Cardiac muscle cell (in vitro differentiated cells and primary cell): ENCODE results near the gene TGFB1. TPM values are rescaled to one million over a fixed set of nuclear protein-coding genes. Genes with fewer than 3 reads are reported as not detected.

ENCODE experiments used
- DNase-seq, 2 donors: peaks; one replicate each; pipeline versions ENCODE4 v3.0.0 to v3.0.0-alpha.2; 2010 to 2017; ENCODE audit warnings: low read depth in 1 of 2, low spot score in 1 of 2
- H3K27ac ChIP-seq: fragments of 200-600 bp; sonication (generic); 2 replicates; pipeline ENCODE4 v1.5.1; 2016
- H3K27me3 ChIP-seq: fragments of 200-600 bp; sonication (generic); 2 replicates; pipeline ENCODE4 v1.6.0; 2016; ENCODE audit warnings: control low read depth
- H3K36me3 ChIP-seq: fragments of 200-600 bp; sonication (generic); 2 replicates; pipeline ENCODE4 v1.5.1; 2016; ENCODE audit warnings: control low read depth
- H3K4me1 ChIP-seq: fragments of 200-600 bp; sonication (generic); 2 replicates; pipeline ENCODE4 v1.8.1; 2017; ENCODE audit warnings: low read depth, mild to moderate bottlenecking, mixed run types
- H3K4me3 ChIP-seq: fragments of 200-600 bp; sonication (generic); 2 replicates; pipeline ENCODE4 v1.5.1; 2016; ENCODE audit warnings: mild to moderate bottlenecking
- H3K9me3 ChIP-seq: fragments of 200-600 bp; sonication (generic); 2 replicates; pipeline ENCODE4 v1.5.1; 2017; ENCODE audit warnings: low read depth, mild to moderate bottlenecking, control low read depth
- polyA plus RNA-seq: library from polyadenylated mRNA; unstranded; fragments of >200 nt; fragmentation: Nextera tagmentation; extraction: Ambion mirVana; gene quantifications from 2 replicates; pipeline ENCODE4 v1.2.1, GENCODE V29; 2016
- total RNA-seq: library from RNA; depleted of rRNA; stranded (reverse); fragments of >200 nt; gene quantifications from 2 replicates; pipeline ENCODE4 v1.2.3, GENCODE V29; 2016
- TF ChIP-seq, protein P1 (sequence below): IDR thresholded peaks from 2 replicates; pipeline ENCODE4 v1.5.1; 2012; ENCODE audit warnings: low read depth, mild to moderate bottlenecking, low read length

The TGFB1 gene
- total and polyA plus RNA-seq, 2 experiments from 2014 or later = 32.6 to 34.8 TPM

DNA sequence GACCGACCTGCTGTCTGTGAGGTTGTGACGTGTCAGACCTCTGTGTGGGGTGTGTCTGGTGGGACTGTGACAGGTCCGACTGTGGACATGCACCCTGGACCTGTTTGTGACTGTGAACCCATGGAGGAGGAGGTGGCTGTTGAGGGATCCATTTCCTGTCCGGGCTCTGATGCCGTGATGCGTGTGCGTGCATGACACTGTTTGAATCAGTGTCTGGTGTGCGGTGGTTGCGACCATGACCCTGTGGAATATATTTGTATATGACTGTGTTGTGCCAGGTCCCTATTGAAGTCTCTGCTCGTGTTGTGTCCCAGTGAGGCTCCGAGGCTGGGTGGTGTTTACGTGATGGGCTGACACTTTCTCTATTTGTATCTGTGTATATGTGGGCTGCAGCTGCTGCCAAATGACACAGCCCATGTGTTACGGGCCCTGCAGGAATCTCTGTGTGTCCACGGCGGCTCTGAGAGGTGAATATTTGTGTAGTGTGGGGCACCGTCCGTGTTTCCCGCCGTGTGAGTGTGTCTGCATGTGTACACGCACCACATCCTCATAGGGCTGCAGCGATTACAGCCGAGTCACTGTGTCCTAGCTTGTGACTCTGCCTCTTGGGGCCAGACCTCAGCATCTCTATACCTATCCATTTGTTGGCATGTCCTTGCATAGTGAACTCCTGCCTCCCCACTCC is 25.4 kb downstream of the TGFB1 start:
- Histone ChIP-seq H3K4me1 (peaks cover 31% of the 10 kb centered on the region), H3K9me3 (no peaks in the 10 kb centered on the region), H3K4me3 (no peak overlapping the region), H3K27me3 (no peaks in the 10 kb centered on the region), H3K27ac (no peak overlapping the region), H3K36me3 (no peaks in the 10 kb centered on the region)
- TF ChIP-seq, protein P1, sequence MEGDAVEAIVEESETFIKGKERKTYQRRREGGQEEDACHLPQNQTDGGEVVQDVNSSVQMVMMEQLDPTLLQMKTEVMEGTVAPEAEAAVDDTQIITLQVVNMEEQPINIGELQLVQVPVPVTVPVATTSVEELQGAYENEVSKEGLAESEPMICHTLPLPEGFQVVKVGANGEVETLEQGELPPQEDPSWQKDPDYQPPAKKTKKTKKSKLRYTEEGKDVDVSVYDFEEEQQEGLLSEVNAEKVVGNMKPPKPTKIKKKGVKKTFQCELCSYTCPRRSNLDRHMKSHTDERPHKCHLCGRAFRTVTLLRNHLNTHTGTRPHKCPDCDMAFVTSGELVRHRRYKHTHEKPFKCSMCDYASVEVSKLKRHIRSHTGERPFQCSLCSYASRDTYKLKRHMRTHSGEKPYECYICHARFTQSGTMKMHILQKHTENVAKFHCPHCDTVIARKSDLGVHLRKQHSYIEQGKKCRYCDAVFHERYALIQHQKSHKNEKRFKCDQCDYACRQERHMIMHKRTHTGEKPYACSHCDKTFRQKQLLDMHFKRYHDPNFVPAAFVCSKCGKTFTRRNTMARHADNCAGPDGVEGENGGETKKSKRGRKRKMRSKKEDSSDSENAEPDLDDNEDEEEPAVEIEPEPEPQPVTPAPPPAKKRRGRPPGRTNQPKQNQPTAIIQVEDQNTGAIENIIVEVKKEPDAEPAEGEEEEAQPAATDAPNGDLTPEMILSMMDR = no peak
- no peak for DNase-seq

DNA sequence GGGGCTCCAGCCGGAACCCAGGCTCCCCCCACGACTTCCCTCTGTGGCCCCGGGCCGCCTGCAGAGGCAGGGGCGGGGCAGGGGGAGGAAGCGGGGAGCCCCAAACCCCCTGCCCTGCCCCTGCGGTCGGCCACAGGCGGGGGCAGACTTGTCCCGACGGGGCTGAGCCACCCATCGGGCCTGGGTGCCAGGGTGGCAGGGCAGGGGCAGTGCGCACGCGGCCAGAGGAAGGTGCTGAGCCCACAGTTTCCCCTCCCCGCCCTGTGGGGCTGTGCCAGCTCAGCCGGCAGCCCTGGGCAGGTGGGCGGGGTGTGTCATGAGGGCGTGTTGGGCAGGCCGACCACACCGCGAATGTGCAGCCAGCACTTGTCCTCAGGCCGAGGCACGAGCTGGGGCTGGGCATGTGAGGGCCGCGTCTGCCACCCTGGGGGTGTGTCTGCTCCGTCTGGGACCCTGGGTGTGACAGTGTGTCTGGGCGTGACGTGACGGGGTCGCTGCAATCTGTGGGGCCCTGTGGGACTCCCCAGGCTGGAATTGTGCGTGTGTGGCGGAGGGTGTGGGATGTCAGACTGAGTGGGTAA is 26.1 kb downstream of the TGFB1 start:
- TF ChIP-seq, protein P1 = no peak
- H3K27me3 ChIP-seq = no peaks in the 10 kb centered on the region
- peak in 1 of 2 donors; percentile 51 for DNase-seq
- no peak overlapping the region for H3K27ac ChIP-seq
- no peak overlapping the region for H3K4me3 ChIP-seq
- H3K4me1 ChIP-seq = peaks cover 37% of the 10 kb centered on the region
- no peaks in the 10 kb centered on the region for H3K36me3 ChIP-seq
- no peaks in the 10 kb centered on the region for H3K9me3 ChIP-seq

DNA sequence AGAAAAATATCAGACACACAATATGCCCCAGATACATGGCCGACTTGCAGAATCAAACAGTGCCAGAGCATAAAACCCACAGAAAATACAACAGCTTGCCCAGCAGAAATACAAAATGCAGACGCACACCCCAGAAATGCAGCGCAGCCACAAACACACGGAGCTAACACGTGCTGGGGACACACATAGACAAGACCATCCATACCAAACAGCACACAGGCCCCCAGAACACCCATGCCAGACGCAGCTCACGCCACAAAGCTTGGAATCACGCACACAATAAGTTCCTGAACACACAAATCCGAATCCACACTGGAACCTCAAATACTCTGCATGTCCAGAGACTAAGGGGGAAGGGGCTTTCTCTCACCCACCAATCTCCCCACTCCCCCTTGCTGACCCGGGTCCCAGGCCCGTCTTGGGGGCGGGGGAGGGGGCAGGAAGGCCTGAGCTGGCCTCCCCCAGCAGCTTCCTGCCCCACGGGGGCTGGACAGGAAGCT is 26.6 kb downstream of the TGFB1 start:
- no peak overlapping the region for H3K4me3 ChIP-seq
- H3K9me3 ChIP-seq = no peaks in the 10 kb centered on the region
- H3K27ac ChIP-seq = no peak overlapping the region
- peaks cover 39% of the 10 kb centered on the region for H3K4me1 ChIP-seq
- no peaks in the 10 kb centered on the region for H3K36me3 ChIP-seq
- no peaks in the 10 kb centered on the region for H3K27me3 ChIP-seq
- no peak for DNase-seq
- TF ChIP-seq, protein P1 = no peak

DNA sequence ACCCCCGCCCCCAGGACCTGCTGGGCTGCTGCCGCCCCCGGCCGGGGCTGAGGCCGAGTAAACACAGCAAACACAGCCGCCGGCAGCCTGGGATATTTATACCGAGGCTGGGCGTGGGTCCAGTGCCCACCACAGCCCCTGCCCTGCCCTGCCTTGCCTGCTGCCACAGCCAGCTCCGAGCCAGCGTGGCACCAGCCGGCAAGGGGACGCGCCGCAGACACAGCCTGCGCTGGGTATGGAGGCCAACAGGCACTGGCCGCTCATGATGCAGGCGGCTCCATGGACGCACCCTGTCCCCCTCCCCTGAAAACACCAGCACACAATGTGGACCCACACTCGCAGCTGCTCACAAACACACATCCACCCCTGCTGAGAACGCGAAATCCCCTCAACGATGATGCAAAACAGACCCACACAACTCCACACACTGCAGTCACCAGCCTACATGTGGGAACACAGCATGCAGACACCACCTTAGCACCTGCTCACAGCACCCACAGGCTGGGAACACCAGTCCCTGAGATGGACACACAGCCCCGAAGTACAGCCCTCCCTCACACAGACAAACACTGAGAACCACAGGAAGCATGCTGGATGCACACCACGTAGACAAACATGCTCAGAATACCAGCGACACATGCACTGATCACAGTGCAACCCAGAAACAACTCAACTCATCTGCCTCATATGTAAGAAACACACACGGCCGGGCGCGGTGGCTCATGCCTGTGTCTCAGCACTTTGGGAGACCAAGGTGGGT is 27.6 kb downstream of the TGFB1 start:
- H3K4me3 ChIP-seq = no peak overlapping the region
- DNase-seq = peak; percentile 34 to 57
- TF ChIP-seq, protein P1 = no peak
- peaks cover 39% of the 10 kb centered on the region for H3K4me1 ChIP-seq
- no peaks in the 10 kb centered on the region for H3K27me3 ChIP-seq
- H3K27ac ChIP-seq = peak overlapping the region; percentile 84
- H3K36me3 ChIP-seq = no peaks in the 10 kb centered on the region
- H3K9me3 ChIP-seq = no peaks in the 10 kb centered on the region

DNA sequence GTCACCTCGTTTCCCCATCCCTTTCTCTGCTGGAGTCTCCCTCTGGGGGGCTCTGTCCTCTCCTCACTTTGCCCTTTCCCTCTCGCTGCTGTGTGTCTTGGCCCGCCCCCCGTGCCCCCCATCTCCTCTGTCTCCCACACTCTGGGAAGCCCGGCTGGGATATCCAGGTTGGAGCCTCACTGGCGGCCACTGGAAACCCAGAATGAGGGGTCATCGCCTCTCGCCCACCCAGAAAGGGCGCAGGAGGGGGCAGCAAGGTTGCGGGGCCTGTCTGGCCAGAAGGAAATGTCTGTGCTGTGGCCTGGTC is 28.1 kb downstream of the TGFB1 start:
- Histone ChIP-seq H3K4me3 (no peak overlapping the region), H3K27me3 (no peaks in the 10 kb centered on the region), H3K27ac (peak overlapping the region; percentile 84), H3K4me1 (peaks cover 39% of the 10 kb centered on the region), H3K9me3 (no peaks in the 10 kb centered on the region), H3K36me3 (peaks cover 2% of the 10 kb centered on the region)
- TF ChIP-seq, protein P1 = no peak
- no peak for DNase-seq
